LNCaP clone FGC (cell line): ENCODE measurements around the gene MAPK14.

ENCODE experiments used
- DNase-seq: peaks from one replicate; pipeline ENCODE4 v3.0.0-alpha.2; 2011; ENCODE audit warnings: low read depth
- H3K4me3 ChIP-seq: 2 replicates; pipeline ENCODE4 v1.5.1; 2011; ENCODE audit warnings: mild to moderate bottlenecking, low read depth, low read length, control low read depth
- CTCF ChIP-seq: IDR thresholded peaks from 2 replicates; pipeline ENCODE4 v1.5.1; 2012; ENCODE audit warnings: mild to moderate bottlenecking; ENCODE audit not compliant: control insufficient read depth, insufficient read depth; ENCODE audit errors: extremely low read depth

Gene MAPK14

GRCh38 chr6:36072681-36073080 is 45.1 kb downstream of the MAPK14 start:
- no peak for DNase-seq
- no peak overlapping the region for H3K4me3 ChIP-seq
- no peak for TF ChIP-seq CTCF

GRCh38 chr6:36073587-36073986 is 46.0 kb downstream of the MAPK14 start:
- no peak for DNase-seq
- no peak for TF ChIP-seq CTCF
- no peak overlapping the region for H3K4me3 ChIP-seq

- no peak for DNase-seq
Observed at GRCh38 chr6:36075656-36076055, 48.0 kb downstream of the MAPK14 start.

GRCh38 chr6:36076178-36077063 is 48.8 kb downstream of the MAPK14 start:
- no peak for DNase-seq
- no peak overlapping the region for H3K4me3 ChIP-seq
- no peak for TF ChIP-seq CTCF

More at GRCh38 chr6:36075656-36076055, 48.0 kb downstream of the MAPK14 start:
- peak; percentile 60 for TF ChIP-seq CTCF
- no peak overlapping the region for H3K4me3 ChIP-seq

- DNase-seq: no peak
- no peak for TF ChIP-seq CTCF
- H3K4me3 ChIP-seq: no peak overlapping the region
Observed at GRCh38 chr6:36078159-36078558, 50.6 kb downstream of the MAPK14 start.

GRCh38 chr6:36079601-36080000 is 52.0 kb downstream of the MAPK14 start:
- H3K4me3 ChIP-seq: no peak overlapping the region
- TF ChIP-seq CTCF: no peak
- DNase-seq: no peak

- TF ChIP-seq CTCF: no peak
- DNase-seq: no peak
- H3K4me3 ChIP-seq: no peak overlapping the region
Observed at GRCh38 chr6:36082318-36082717, 54.7 kb downstream of the MAPK14 start.
